ENCODE measurements around the gene HS3ST3B1.

- TF ChIP-seq CTCF (IDR thresholded peaks at IDR 0.05; ENCODE audit: low read depth, low read length, poor library complexity, severe bottlenecking) (no peak), EZH2phosphoT487 (IDR thresholded peaks at IDR 0.05; ENCODE audit: borderline replicate concordance, low read length) (no peak)
Measured at GRCh38 chr17:14354807-14355206, 53.9 kb downstream of the HS3ST3B1 start.
